GM10847 (cell line): Measurements from ENCODE around the gene SOX13.

ENCODE experiments used
- POLR2A ChIP-seq: IDR thresholded peaks from 2 replicates; pipeline ENCODE4 v1.6.1; 2011; ENCODE audit not compliant: insufficient read length; ENCODE audit errors: extremely low read depth

SOX13 gene

DNA sequence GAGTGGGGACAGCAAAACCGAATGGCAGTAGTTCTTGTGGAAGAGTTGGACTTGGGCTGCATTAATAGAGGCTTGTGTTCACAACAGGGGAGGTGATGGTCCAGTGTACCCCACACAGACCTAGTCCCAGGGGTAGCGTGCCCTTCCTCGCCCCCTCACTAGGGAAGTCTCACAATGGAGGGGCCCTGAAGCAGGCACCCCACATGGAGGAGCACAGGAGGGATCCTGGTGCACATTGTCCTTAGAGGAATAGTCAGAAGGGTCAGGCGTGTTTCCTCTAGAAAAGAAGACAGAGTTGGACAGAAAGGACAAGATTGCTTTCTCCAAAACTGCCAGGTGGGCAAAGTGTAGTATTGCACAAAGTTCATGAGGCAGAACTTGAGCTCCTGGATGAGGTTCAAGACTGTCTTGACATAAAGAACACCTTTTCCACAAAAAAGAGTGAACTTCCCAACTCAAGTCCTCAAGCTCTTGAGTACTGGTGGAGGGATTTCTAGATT, 55.6 kb downstream of the SOX13 start:
- TF ChIP-seq POLR2A: no peak

DNA sequence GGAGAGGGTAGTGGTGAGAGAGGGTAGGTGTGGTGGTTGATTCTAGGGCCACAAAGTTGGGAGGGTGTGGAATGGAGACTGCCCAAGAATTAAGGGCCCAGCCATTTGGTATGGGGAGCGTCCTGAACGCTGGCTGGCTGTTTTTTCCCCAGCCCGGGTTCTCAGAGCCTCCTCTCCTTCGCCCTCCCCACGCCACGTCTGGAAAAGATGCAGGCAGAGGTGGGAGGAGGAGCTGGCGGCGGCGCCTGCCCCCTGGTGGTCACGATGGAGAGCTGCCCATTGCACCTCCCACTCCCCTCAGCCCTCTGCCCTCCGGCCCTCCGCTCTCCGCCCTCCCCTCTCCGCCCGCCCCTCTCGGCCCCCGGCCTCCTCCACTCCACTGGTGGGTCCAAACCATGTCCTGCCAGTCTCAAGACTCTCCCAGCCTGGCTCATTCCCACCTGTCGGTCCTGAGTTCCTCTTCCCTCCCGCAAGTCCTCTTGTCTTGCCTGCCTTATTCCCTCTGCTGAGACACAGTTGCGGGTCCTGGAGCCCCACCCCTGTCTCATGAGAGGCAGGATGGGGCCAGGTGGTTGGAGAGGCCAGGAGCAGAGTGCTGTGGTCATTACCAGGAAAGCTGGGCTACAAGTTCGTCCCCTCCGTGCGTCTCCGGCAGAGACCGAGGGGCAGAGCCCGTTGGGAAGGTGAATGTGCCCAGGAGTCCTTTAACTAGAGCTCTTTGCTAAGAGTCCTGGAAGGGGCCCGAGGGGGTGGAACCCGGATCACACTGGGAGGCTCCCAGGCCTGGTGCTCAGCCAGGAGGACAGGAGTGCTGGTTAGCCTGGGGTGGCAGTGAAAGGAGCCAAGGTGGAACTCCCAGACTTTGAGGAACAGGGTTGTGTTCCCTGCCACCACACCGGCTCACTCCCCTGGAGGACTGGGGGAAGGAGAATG, 56.3 kb downstream of the SOX13 start:
- TF ChIP-seq POLR2A: no peak

GRCh38 chr1:204130178-204130577, 57.3 kb downstream of the SOX13 start:
- no peak for TF ChIP-seq POLR2A

DNA sequence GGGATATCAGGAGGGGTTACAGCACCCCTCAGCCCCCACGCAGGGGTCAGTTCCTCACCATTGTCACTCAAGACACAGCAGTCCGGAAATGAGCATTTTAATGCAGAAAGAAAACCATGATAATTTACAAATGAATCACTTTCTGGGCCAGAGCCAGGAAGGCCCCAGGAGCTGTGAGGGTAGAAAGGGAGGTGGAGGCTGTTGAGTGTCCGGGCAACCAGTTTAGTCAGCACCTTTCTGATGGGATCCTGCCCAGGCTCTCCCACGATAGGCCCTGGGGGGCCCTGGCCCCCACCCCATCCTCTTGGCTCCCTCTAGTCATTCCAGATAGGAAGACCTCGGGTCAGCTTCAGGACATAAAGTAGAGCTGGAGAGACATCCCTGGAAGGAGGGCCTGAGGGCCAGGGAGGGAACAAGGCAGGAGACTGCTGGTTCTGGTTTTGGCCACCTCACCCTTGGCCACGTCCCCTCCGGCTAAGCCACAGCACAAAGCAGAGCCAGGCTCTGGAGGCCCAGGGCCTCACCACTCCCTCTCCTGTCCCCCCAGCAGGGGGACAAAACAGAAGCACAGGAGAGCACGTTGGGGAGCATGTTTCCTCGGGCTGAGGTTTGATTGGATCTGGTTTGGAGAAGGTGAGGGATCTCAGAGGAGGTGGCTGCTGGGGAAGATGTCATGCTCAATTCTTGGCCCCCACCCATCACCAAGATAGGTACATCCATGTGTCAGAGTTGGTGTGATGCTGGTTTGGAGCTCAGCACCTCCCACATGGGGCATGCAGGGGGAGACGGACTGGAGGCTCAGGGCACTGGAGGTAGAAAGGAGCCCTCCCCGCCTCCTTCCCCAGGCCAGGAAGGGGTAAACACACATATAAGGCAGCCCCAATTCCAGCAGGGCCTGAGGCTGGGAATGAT, 58.3 kb downstream of the SOX13 start:
- no peak for TF ChIP-seq POLR2A

DNA sequence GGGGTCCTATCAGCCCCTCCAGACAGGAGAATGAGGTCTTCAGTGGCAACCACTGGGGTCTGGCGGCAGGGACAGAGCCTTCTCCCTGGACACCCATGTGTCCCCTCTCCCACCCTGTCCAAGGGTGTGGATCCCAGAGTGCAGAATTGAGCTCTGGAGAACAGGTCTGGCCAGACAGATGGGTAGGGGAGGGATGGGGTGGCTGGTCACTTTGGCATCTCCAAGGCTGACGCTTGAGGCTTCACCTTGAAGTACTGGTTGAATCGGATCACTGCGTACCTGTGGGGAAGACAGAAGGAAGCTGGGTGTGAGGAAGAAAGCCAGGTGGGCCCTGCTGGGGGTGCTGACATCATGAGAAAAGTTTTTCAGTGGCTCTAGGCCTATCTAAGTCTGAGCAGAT, 59.1 kb downstream of the SOX13 start:
- no peak for TF ChIP-seq POLR2A

DNA sequence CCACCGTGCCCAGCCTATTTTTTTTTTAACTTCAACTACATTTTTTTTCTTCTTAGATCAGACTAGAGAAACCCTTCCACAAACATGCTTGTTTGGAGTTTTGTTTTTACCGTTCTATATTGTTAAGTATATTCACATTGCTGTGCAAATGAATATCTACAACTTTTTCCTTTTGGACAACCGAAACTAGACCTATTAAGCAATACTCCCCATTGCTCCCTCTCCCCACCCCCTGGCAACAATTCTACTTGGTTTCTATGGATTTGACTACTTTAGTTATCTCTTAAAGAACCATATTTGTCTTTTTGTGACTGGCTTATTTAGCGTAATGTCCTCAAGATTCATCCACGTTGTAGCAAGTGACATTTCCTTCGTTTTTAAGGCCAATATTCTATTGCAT, 59.8 kb downstream of the SOX13 start:
- TF ChIP-seq POLR2A: no peak

DNA sequence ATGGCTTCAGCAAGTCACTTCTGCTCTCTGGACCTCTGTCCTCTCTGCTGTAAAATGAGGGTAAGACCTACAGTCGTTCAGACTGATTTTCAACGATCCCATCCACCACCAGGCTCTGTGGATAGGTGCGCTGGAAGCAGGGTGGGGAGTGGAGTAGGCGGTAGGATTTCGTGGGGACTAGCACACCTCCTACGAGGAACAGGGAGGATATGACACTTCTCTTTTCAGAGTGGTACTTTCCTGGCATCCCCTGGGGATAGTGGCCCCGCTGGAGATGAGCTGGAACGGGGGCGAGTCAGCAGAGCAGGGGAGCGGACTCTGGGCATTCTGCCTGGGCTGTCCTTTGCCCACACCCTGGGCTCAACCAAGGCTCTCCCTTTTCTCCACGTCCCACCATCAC, 61.2 kb downstream of the SOX13 start:
- TF ChIP-seq POLR2A: no peak

DNA sequence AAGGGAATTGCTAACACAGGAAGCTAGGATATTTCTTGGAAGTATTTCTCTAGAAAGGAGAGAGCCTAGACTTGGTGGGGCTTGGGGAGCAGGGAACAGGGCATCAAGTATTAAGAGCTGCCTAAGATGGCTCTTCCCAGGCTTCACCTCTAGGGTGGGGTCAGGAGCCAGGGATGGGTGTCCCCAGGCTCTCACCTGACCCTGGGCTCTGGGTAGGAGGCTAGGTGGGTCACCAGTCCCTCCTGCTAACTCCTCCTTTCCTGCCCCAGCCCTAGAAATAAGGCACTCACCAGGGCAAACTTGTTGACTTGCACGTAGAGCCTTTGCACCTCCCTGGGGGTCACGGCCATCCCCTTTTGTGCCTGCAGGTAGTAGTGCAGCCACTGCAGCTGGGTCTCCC, 63.9 kb downstream of the SOX13 start:
- no peak for TF ChIP-seq POLR2A

DNA sequence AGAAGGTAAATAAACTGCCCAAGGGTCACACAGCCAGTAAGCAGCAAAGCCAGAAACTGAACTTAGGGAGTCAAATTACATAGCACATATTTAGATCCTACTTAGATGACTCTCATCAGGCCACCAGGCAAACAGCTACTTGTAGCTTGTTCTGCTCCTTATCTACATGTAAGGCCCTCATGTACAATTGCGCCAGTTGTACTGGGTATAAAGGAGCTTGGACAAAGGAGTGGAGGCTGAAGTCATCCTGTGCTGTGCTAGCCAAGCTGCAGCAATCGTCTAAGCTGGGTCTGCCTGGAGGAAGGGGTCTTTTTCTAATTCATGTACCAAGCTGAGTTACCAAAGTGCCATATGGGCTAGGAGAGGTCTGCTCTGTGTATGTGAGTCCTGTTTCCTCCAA, 66.2 kb downstream of the SOX13 start:
- no peak for TF ChIP-seq POLR2A

GRCh38 chr1:204139952-204140351, 67.0 kb downstream of the SOX13 start:
- no peak for TF ChIP-seq POLR2A

DNA sequence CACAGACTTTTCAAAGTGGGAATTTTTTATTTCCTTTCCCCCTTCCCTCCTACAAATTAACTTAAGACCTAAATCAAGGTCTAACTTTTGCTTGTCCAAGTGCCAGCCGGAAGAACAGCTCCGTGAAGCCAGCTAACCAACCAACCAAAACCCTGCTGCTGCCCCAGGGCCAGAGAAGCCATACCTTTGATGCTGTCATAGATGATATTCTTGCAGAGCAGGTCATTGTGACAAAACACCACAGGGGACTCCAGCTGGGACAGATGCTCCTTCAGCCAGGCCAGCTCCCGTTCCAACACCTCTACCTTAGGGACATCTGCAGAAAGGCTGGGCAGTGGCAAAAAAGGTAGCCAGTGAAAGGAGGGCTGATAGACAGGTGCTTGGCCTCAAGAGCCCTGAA, 68.2 kb downstream of the SOX13 start:
- no peak for TF ChIP-seq POLR2A

DNA sequence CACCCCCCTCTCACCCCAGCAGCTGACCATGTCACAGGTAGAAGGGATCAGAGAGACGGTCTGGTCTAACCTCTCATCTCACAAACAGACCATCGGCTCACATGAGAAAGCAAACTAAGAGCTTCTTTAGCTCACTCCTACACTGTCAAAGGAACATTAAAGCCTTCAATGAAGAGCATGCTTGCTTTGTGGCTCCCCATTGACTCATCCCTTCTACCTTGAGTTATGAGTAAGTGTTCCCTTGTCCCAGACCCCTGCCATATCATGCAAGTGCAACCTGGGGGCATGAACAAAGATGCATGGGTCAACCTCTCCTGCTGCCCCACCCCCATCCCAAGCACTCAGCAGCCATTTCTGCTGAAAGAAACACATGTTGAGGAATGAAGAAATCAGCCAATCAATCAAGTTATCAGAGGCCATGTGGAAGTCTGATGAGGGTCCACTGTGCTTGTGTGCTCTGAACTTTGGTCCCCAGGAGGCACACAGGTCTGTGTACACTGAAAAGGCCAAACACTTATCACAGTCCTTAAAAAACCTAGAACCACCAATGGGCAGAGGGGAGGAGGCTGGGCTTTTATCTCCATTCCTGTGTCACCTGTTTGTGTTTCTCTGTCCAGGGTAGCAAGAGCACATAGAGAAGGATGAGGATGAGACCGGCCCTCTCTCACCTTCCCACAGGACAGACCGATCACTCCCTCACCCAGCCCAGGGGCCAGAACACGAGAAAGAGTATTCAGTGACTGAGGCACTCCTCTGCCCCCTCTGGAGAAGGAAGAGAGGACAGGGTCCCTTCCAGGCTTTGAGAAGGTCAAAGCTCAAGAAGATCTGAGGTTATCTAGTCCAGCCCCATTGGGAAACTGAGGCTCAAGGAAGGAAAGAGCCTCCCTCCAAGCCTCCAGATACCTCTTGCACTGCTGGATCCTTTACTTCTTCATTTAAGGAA, 69.4 kb downstream of the SOX13 start:
- no peak for TF ChIP-seq POLR2A

DNA sequence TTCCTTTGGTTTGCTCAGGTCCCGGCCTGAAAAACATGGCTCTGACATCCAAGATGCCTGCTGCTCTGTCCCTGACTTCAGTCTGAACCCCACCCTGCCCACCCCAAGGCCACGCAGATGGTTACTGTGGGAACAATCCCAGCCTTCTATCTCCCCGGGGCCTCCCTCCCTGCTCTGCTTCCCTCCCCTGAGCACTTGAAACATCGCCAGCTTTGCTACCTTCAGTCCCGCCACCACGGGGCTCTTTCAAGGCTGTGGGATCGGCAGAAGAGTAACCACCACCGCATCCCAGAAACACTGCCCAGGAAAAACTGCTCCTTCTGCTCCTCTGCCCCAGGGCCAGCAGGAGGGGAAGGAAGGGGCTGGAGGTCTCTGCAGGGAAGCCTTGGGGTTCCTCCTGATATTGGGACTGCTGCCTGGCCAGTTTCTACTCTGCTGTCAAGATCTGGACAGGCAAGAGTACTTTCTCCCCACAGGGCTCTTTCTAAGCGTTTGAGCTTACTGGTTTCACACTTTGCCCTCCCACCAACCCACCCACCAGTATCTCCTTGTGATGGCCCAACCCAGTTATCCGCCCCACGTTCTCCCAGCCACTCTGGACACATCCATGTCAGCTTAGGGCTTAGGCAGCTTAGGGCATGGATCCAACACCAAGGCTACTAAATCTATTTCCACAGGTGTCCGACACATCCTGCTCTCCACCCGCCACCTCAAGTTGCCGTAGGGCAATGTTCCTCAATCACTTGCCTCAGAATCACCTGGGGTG, 70.5 kb downstream of the SOX13 start:
- no peak for TF ChIP-seq POLR2A

DNA sequence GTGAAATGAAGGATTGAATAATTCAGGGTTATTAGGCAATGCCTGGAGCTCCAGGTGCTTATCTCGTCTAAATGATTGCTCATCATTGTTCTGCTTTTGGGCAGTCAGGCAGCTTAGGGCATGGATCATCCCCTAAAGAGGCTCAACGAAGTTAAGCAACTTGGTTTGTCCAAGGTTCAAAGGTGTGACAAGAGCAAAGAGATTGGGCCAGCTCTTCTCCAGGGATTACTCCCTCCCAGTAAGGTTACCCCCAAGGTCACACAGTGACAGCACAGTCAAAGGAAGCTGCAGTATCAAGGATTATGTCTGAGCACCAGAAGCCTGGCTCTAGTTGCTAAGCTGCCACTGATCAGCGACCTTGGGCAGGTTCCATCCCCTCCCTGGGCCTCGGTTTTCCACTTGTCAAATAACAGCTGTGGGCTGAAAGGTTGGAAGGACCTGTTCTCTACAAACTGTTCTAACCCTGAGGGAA, 72.2 kb downstream of the SOX13 start:
- TF ChIP-seq POLR2A: no peak

GRCh38 chr1:204146309-204146708, 73.4 kb downstream of the SOX13 start:
- no peak for TF ChIP-seq POLR2A
